ENCODE results near the gene RIPPLY1. TPM values are rescaled to one million over a fixed set of nuclear protein-coding genes. Genes with fewer than 3 reads are reported as not detected.

Gene RIPPLY1
- total RNA-seq, 1 experiment from 2014 or later: 0.24 TPM

Other genes with a start within 250 kb of the RIPPLY1 start
- 0.62 and 1.0 TPM in 2 replicates for gene RNF128, start 176.6 kb downstream of the RIPPLY1 start, total RNA-seq (2014; rRNA removed; shearing (Covaris generic))
- 1.1 and 2.7 TPM in 2 replicates for gene TBC1D8B, start 100.7 kb downstream of the RIPPLY1 start, total RNA-seq (2014; rRNA removed; shearing (Covaris generic))
- not detected in 2 replicates for gene CLDN2, start 17.1 kb upstream of the RIPPLY1 start, total RNA-seq (2014; rRNA removed; shearing (Covaris generic))
- gene MORC4, start 96.9 kb upstream of the RIPPLY1 start, total RNA-seq (2014; rRNA removed; shearing (Covaris generic)): 2.7 and 5.6 TPM in 2 replicates
- gene RBM41, start 215.5 kb upstream of the RIPPLY1 start, total RNA-seq (2014; rRNA removed; shearing (Covaris generic)): 20.9 and 28.7 TPM in 2 replicates

Measured in H7 (cell line).